HG03442 (cell line): ENCODE data around the gene TIMP4.

Source experiments
- ATAC-seq: cut with Tn5 transposase; IDR thresholded peaks from one replicate; pipeline ENCODE4 v1.9.1; 2021; ENCODE audit warnings: mild to moderate bottlenecking, moderate library complexity; ENCODE audit not compliant: unreplicated experiment

TIMP4 gene

DNA sequence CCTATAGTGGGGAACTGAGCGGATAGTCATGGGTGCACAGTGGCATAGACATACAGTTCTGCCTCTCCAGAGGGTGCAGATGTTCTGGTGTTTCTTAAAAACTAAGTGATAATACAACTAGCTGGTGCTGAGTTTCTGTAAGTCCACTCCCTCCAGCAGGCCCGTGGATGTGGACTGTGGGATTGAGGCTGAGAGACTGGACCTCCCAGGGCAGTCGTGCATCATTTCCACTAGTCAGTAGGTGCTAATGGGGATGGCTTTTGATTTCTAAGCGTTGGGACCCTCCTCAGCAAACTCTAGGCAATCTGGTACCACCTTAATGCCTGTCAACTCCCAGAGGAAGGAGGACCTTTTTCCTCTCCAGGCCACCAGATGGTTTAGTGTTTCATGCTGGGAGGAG is 27.3 kb upstream of the TIMP4 start:
- ATAC-seq: no peak

DNA sequence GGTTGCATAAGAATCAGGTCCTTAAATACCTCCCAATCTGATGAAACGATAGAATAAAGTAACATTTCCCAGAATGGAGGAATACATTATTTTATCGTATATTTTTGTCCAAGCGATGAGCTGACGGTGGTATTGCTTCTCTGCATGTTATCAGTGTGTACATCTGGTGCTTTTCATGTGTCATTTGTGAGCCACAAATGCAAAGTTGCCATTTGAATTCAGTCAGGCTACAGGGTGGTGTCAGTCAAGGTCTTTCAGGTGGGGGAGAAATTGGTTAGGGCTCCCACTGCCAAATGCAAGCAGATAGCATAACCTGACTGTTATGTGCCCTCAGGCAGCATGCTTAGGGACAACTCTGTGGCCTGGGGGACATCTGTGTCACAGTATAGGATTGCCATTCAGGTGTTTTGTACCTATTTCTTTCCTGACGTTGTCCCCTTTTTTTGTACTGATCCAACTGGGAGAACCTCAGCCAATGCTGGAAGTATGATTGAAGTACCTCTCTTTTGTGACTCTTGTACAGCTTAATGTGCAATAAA is 26.5 kb upstream of the TIMP4 start:
- ATAC-seq: no peak

- no peak for ATAC-seq
These were observed 25.8 kb upstream of the TIMP4 start for GRCh38 chr3:12184541-12184940.

DNA sequence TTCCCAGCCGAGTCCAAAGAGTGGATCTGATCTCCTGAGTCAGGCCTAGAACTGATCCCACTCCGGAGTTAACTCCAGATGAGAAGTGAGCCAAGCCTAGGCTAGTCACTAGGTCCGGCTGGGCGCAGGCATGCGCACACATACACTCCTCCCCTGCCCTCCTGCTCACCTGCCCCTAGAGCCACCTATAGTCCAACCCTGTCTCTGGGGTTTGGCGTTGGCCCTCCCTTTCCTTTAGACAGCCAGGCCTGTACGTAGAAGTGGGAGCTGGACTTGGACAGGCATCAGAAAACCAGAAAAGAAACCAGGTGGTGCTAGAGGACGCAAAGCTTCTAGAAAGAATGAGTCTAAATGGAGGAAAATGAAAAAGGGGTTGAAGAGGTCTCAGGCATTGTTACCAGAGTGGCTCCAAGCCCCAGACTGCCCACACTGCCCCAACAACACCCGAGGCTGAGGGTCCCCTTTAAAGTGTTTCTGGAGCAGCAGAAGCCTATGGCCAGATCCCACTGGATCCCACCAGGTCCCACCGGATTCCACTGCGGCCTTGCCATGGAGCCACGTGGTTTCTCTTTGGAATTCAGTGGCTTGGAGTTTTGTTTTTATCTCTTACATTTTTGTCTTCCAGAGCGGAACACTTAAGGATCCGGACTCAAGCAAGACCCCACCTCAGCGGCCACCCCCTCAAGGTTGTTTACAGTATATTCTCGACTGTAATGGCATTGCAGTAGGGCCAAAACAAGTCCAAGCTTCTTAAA is 24.2 kb upstream of the TIMP4 start:
- ATAC-seq: no peak

- ATAC-seq: no peak
These were observed 23.1 kb upstream of the TIMP4 start for GRCh38 chr3:12181806-12182205.

GRCh38 chr3:12181301-12181700 is 22.6 kb upstream of the TIMP4 start:
- no peak for ATAC-seq

DNA sequence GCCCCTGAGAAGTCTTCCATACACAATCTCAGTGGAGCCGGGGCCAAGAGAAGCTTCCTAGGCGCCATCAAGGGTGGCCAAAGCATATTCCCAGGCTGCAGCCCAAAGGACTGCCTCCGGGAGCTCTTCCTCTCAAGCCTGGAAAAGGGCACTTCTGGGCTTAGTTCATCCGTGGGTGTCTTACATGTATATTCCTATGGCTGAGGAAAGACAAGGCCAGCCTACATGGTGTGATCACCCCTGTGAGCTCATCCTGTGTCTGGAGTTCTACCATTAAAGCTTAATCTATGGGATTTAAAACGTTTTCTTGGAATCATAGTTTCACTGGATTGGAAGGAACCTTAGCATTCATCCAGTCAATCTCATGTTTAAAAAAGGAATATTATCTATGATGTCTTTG is 21.9 kb upstream of the TIMP4 start:
- no peak for ATAC-seq

DNA sequence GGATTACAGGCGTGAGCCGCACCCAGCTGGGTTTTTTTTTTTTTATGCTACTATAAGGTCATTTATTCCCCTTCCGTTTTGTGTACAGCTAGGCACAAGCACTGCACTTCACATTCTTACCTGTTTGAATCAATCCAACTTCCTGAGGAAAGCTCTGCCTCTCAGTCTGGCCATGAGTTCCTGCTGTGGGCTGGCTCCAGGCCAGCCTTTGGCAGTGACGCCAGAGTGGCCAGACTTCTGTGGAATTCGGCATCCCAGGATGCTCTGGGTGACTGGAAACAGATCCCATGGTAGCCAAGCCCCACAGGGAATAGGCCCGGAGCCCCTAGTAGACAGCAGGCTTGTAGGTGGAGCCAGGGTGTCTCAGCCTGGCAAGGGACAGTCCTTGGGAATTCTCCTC is 21.5 kb upstream of the TIMP4 start:
- ATAC-seq: no peak

- no peak for ATAC-seq
These were observed 20.7 kb upstream of the TIMP4 start for GRCh38 chr3:12179441-12179840.

DNA sequence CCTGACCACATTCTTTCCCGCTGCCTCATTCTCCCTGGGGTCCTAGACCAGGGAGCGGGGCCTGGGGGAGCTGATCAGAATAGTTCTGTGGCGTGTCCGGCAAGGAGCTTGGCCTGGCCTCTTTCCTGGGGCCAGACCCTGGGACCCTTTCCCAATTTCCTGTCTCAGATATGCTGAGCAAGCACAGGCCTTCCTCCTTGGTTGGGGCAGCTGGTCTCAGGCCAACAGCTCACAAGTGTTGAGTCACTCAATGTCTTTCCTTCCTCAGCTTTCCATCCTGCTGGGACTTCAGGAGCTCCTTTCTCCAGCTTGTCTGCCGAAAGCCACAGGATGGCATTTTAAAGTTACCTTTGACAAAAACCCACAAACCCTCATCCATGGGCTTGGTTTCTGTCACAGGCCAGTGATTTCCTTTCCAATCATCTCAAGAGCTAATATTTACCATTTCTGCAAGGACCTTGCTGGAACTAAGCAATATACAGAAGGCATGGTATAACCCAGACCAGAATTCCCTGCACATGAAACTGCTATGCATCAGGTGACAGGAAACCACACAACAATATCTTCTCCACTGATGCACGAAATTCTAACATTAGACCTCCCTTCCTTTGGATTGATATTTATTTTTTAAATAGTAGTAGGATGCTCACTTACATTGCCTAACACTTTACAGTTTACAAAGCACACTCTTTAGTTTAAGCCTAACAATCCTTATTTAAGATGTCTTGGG is 19.5 kb upstream of the TIMP4 start:
- ATAC-seq: no peak

DNA sequence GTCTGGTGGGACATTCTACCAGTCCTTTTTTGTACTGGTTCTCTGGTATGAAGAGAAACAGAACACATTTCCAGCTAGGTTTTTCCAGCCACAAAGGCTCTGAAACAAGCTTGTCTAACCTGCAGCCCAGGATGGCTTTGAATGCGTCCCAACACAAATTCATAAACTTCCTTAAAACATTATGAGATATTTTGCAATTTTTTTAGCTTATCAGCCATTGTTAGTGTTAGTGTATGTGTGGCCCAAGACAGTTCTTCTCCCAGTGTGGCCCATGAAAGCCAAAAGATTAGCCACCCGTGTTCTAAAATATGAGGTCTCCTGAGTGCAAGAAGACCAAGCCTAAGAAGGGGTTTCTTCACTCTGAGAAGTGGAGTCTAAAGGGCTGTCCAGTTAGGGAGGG is 18.4 kb upstream of the TIMP4 start:
- ATAC-seq: no peak

DNA sequence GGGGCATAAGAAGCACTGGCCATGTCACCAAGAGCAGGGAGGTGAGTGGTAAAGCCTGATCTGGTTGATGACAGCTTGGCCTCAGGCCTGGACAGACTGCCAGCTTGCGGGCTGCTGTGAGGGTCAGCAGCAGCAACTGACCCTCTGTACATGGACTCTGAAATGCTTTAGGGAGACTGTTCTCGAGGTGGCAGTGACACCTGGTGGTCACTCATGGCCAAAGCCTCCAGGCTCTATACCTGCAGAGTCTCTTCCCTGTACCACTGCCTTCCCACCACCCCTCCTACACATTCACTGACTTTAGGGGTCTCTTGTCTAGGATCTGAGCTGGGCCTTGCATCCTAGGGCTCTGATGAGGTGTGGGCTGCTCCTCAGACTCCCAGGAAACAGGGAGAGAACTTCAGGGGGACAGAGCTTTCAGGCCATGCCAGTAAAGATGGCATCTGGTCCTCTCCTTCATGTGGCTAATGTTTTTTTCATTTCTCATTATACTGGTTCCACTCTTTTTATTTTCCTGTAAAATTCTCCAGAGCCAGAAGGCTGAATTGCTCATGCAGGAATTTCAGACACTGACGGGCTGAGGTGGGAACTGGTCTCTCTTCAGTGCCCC is 17.2 kb upstream of the TIMP4 start:
- peak; percentile 68 for ATAC-seq

- no peak for ATAC-seq
These were observed 16.5 kb upstream of the TIMP4 start for GRCh38 chr3:12175137-12175593.

DNA sequence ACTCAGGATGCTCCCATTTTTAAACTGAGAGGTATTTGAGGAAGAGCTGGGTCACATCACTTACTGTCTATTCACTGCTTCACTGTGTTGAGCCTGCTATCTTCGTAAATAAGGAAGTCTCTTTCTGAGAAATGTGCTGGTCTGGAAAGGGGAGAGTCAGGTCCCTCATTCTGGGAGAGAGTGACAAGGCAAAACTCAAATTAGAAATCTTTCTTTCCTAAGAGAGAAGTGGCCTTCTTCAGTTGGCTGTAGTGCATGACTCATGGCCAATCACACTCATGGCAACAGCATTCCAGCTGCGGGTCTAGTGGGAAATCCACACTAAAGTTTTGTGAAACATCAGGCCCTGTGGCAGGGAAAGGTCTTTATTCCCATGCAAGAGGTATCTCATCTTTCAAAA is 11.5 kb upstream of the TIMP4 start:
- no peak for ATAC-seq

DNA sequence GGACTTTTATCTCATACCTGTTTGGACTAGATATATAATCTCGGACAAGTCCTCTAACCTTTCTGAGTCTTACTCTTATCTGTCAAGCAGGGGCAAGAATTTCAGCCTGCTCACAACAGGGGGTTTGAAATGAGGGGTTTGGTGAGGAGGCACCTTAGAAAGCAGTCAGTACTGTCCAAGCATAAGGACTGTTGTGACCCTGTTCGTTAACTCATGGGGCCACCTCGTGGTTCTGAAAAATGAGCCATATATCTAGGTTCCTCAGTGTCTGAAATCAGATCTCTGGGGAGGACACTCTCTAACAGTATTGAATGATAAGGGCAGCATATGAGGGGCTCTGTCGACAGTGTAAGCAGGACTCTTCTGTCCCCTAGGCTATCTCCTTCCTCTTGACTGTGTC is 7.2 kb upstream of the TIMP4 start:
- no peak for ATAC-seq

DNA sequence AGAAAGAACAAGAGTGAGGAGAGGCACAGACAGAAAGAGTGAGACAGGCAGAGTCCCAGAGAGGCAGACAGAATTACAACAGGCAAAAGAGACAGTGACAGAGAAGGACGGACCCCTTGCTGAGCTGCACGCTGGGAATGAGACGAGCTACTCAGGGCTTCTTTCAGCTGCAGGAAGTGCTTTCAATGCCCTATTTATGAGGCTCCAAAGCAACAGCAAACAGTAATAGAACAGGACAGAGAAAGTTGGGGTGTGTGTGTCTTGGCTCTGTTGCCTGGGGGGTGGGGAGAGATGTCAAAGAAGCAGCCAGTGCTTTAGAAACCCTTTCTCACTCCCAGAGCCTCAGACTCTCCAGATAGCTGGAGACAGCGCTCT is 502 bp upstream of the TIMP4 start:
- no peak for ATAC-seq

GRCh38 chr3:12157026-12157425 is 1.7 kb downstream of the TIMP4 start:
- ATAC-seq: no peak

DNA sequence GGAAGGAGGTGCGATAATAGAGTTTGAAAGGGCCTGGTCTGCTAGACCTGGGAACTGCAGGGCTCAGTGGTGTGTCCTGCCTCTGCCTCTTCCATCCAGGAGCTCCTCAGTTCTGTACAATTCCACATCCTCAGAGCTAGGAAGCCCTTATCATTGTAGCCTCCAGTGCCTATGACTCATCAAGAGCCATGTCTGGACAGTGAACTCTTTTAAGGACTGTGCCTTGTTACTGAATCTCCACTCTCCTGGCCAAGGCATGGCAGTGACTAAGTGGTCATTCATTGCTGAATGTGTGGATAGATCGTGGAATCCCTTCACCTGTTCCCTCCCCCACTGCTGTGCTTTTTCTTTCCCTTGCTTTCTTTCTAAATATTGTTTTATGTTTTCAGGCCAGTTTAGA is 2.9 kb downstream of the TIMP4 start:
- no peak for ATAC-seq

- no peak for ATAC-seq
These were observed 3.4 kb downstream of the TIMP4 start for GRCh38 chr3:12155264-12155663.

DNA sequence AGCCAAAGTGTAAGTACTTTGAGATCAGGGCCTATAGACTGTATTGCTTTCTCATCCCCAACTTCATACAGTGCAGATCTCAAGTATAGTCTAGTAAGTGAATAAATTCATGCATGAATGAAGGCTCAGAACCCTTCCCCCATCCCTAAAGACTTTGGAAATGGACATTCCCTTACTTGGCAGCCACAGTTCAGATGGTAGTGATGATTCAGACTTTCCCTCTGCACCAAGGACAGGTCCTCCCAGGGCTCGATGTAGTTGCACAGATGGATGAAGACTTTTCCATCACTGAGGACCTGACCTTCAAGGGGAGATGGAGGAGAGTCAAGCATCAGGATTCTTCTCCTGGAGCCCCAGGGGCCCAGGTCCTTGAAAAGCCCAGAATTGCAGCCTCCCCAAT is 4.6 kb downstream of the TIMP4 start:
- ATAC-seq: no peak

GRCh38 chr3:12150112-12150511 is 8.6 kb downstream of the TIMP4 start:
- no peak for ATAC-seq

- ATAC-seq: no peak
These were observed 9.7 kb downstream of the TIMP4 start for GRCh38 chr3:12149029-12149428.
